Glomerular visceral epithelial cell (primary cell): ENCODE measurements around the gene CPT2.

Experiments used
- DNase-seq: peaks from one replicate; pipeline ENCODE4 v3.0.0-alpha.2; 2016; ENCODE audit errors: extremely low spot score

Gene CPT2

DNA sequence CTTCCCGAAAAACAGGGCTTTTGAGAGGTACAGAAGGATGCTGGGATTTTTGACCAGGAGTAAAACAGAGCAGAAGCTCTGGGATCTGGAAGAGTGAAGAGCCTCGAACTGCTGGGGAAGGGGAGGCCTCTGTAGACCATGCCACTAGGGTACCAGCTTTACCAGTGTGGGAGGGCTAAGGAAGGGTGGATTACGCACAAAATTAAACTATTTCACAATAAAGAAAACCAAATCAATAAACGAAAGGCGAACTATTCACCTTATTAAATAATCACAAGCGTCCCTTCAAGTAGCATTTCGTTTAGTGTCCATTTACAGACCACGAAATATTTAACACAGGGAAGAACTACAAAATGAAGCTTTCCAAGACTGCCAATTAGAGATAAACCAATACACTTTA, 23.1 kb downstream of the CPT2 start:
- no peak for DNase-seq

DNA sequence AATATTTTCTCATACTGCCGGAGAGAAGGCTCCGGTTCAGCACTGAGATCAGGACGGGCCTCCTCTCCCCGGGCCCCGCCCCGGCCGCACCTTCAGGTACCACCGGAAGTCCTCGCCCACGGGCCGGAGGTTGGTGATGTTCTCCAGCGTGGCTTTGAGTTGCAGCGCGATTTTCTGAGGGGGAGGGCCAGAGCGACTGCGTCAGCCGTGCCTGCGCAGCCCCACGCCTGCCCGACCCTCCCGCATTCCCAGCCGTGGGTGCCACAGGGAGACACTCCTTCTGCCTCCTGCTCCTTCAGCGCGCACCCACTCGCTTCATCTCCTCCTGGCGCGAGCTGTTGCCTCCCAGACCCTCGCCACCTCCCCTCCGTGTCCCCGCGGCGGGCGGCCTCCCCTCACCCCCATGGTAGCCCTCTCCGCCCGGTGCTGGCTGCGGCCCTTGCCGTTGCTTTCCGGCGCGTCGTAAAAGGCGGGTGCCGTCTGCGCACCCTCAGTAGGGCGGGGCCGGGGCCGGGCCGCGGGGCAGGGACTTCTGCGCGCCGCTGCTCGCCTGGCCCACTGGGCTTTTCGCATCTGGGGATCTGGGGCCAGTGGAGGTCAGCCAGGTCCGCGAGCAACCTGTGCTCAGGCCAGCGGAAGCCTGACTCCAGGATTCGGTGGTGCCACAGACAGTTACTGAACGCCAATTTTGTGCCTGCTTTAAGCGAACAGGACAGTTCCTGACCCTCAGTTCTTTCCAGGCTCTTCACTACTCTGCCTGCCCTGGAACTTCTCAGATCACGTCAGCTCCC, 23.7 kb downstream of the CPT2 start, which contains the start of gene CZIB:
Gene CZIB, minus strand, starts transcription at position 464 of the 791 bp plus-strand sequence. Its CDS starts 59 bp downstream, at position 405.
- DNase-seq = peak; percentile 92

DNA sequence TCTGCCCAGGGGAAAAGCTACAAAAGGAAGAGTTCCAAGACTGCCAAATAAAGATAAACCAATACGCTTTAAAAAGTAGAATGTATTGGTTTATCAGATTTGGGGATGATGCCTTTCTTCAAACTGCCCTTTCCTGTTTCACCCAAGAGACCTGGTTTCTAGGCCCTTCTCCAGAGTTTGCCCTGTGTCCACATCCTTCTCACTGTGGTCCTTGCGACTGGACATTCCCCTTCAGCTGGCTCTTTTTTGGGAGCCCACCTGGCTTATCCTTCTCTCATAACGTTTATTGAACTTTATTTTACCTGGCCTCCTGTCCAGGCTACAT, 24.3 kb downstream of the CPT2 start:
- DNase-seq = no peak

DNA sequence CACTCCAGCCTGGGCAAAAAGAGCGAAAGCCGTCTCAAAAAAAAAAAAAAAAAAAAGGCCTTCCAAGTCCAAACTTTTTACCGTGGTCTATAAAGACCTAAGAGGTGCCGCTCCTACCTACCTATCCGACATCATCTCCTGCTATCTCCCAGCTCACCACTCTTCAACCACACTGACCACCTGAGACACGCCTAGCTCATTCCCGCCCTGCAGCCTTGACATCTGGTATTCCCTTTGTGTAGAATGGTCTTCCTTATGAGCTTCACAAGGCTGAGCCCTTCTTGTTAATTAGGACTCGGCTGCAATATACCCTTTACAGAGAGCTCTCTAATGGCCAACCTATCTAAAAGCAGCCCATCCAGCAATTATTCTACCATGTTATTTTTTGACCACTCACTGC, 41.0 kb downstream of the CPT2 start:
- no peak for DNase-seq

DNA sequence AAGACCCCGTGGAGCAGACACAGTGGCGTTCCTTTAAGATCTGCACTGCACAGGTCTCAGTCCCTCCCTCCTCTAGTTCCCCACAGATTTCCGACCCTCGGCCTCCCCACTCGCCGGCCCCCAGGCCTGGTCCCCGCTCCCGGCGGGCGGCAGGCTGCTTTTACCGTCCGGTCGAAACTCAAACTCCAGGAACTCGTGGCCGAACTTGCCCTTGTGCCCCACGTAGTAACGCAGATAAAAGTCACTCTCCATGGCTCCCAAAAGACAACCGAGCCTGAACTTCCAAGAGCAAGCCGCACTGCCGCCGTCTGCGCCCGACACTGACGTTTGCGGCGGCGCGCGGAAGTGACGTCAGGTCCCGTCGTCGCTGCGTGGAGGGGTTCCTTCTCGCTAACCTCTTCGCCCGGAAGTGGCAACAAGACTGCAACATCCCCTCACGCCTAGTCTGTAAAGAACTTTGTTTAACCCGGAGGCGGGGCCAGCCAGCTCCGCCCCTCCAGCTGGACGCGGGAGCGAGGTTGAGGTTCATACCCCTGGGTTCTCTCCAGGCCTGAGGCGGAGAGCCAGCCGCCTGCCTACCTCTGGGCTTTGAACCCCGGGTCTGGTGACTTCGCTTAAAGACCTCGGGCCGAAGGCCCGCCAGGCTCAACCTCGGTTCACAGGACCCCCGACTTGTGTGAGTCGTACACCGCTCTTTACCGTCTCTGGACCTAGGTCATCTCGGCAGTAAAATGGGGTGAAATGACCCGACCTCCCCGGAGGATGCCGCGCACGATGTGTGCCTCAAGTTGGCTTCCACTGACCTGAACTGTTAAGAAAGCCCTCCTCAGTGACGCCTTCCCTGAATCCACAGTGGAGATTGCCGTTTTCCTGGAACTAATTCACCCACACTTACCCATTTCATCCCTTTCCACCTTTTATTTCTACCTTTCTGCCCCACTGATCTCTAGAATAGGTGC, 41.9 kb downstream of the CPT2 start, which contains the start of gene MAGOH:
Gene MAGOH, minus strand, starts transcription at position 322 of the 959 bp plus-strand sequence. Its CDS starts 70 bp downstream, at position 252.
- peak; percentile 95 for DNase-seq

DNA sequence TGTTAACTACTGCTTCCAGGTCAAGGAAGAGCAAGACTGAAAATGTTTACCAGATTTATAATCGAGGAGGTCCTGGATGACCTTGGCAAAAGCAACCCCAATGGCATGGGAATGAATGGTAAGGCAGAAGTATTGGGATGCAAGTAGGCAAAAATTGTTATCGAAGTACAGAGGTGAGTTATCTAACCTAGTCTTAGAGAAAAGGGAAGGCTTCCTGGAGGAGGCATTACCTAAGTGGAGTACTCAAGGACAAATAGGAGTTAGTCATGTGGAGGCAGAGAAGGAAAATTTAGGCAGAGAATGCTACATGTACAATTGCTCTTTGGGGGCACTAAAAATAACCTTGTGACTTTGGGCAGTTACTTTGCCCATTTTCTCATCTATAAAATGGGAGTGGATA, 45.2 kb downstream of the CPT2 start:
- DNase-seq = no peak

DNA sequence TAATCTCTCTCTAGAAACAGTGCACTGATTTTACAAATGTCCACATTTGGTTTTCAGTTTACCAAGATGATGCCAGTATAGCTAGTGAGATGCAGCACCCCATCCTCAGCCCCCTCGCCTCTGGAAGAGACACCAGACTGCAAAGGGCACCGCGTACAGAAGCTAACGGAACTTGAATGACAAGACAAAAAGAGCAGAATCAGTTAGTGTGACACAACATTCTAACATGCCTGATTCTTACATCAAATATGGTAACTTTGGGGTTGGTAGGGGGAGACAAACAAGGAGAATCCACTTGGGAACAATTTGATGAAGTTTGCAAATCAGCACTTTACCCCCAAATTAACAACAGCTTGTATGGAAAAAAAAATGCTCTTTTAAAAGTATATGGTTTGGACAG, 45.8 kb downstream of the CPT2 start:
- no peak for DNase-seq

DNA sequence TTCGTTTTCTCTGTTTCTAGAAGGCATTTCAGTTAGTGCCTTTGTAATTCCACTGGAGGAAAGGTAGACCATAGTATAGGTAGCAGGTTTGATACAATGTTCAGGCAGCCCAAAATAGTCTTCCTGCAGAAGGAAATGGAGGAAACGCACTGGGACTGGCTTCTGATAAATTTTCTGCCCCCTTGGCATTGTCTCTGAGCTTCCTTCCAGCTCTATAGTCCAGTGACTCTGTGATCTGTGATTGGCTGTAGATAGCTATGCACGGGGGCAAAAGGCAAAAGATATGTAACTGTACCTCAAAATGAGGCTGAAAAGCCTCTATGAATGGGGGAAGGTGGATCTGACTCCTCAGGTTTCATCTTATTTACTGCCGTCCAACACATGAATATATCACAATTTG, 47.5 kb downstream of the CPT2 start:
- DNase-seq = no peak

DNA sequence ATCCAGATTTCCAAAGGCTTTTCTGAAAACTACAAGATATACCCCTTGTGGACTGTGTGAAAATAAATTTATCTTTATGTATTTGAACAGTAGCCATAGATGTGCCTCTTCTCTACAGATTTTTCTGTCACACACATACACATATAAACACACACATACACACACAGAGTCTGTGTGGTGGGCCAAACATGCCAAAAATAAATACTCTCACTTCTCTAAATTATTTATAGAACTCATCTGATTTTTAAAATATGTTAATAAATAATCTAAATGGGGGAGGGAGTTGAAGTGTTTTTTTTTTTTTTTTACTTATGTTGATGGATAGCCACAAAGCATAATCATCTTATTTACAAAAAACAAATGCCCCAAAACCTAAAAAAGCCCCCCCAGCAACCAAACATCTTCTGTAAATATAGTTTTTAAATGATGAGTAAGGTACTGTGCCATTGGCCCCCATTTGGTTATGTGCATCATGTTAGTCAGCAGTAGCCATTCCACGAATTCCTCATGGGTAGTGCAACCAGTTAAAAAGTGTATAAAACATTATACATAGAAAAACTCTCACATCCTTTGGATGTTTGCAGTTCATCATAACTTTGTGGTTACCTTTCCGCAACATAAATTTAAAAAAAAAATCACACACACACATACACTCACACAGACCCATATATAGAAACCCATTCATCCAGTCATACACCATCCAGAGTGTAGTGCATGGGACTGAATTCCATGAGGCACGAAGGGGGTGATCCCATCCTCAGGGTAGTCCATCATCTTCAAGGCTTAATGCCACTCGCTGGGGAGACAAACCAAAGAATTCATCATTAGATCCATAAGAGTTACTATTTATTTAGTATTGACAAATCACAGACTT, 49.9 kb downstream of the CPT2 start:
- peak; percentile 77 for DNase-seq

DNA sequence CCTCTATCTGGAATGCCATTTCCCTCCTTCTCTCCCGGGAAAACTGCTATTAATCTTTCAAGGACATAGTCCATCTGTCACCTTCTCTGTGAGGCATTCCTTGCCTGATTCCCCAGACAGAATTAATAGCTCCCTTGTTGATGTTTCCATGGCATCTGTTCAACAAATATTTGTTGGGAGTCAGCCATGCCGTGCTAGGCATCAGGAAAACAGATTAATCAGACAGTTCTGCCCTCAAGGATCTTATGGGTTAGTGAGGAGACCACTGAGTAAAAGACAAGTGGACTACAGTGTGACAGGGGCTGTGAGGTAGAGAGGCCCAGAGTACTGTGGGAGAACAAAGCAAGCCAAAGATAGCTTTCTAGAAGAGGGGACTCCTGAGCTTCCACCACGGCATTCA, 53.1 kb downstream of the CPT2 start:
- no peak for DNase-seq

DNA sequence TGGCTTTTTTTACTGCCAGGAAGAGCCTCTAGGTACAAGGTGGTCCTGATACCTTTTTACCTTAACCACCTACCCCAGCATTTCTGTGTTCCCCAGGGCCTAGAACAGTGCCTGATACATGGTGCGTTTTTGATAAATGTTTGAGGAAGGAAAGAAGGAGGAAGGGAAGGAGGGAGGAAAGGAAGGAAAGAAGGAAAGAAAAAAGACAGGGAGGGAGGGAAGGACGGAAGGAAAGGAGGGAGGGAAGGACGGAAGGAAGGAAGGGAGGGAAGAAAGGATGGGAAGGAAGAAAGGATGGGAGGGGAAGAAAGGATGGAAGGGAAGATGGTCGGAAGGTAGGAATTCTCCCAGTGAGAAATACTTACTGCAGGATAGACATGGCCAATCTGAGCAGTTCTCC, 53.7 kb downstream of the CPT2 start:
- no peak for DNase-seq

DNA sequence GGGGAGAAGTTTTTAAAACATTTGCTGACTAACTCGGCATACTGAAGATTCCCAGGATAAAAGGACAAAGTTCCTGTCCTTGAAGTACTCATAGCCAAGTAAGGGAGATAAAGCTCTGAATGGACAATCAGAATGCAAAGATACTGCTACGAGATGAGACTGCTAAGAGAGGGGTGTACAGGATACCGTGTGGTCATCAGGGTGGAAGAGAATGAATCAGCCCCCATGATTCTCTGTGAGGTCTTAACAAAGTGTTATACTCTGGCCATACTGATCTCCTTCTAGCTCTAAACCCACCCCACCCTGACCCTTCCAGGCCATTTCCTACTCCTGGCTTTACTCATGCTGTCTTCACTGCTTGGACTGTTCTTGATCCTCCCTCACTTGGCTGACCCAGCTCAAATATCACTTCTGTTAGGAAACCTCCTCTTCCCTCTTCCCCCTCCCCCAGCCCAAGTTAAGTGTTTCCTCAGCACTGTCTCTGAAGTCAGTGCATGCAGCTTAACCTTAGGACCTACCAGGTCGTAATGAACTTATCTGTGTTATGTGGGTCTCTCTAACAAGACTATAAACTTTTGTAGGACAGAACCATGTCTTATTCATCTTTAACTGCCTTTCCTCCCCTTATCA, 57.5 kb downstream of the CPT2 start:
- DNase-seq = no peak

DNA sequence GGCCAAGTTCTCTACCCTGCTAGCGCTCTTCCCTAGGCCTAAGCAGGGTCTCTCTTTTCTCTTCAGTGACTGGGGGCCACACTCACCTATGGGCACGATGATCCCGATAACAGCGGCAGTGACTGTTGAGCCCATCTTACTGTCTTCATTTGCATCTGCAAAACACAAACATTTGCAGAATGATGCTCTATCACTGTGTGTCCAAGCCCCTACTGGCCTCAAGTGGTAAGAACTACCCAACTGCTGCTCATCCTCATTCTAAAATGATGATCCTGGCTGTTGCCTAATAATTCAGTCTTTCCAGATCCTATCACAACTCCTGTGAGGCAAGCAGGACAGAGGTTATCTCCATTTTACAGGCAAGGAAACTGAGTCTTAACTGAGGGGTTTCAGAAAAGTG, 58.4 kb downstream of the CPT2 start:
- no peak for DNase-seq

DNA sequence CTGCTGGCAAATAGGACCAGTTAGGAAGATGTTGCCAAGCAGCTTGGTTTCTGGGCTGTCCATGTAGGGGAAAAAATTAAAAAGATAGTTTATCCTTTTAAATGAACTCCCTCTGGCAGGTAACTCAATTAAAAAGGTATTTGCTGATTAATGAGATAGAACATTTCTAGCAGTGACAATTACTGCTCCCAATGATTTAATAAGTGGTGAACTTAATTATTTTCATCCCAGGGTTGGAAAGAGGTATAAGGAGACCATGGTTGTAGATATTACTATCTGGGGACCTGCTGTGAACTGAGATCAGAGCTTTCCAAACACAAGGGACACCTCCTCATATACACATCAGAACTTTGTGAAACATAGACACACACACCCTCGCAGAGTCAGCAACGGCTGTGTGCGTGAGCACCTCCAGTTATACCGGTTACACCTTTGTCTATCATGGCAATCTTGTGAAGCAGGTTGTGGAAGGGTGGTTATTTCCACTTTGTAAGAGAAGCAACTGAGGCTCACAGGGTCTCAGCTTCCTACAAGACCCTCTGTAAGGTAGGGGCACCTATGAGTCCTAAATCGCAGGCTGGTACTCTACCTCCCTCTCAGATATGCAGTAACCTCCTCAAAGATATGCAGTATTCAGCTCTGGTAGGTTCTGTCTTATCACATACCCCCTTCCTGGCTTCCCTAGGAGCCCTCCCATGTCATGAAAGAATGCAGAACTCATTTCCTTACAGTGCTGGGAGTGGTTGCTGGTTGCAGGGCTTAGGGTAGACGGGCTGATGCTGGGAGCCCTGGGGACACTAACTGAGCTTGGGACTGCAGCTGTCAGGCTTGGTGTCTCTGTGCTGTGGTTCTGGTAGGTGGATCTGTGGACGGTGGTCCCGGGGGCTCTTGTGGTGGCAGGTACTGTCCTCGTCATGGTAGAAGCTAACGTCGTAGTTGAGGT, 60.2 kb downstream of the CPT2 start:
- DNase-seq = no peak

DNA sequence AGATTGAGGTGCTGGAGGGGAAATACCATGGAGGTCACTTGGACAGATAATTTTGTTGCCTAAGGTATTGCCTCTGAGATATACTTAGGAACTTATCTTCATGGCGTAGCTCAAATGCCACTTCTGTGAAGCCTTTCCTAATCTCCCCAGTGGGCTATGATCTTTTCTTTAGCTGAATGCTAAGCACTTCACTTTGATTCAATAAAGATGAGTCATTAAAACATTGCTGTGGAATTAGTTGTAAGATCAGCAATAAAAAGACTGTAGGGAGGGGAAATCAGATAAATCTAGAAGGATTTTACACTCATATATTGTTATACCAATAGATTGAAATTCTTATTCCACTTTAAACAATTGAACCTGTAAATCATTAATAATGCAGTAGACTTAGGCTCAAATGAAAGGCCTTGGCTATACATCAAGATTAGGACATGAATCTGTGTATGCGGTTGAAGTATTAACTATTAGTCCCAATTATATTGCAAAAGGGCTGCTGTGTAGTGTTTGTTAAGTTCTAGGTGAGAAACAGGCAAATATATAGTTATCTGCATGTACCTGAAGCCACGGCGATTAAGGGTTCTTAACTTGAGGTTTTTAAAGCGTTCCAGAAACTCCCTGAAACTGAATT, 60.9 kb downstream of the CPT2 start:
- no peak for DNase-seq

DNA sequence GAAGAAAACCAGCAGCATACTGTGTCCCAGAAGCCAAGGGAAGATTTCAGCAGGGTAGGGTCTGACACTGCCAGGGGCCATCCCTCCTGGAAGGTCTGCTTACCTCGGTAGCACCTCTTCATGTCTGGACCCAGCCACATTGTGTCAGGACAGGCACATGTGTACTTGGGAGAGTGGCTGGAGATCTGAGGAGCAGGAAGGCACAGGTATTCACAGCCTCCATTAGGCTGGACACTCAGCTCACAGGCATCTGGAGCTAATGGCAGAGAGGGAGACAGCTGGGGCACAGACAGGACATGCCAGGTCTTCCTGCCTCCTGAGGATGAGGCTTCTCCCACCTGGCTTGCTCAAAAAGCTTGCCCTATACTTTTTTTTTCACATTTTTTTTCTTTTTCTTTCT, 61.6 kb downstream of the CPT2 start:
- no peak for DNase-seq

DNA sequence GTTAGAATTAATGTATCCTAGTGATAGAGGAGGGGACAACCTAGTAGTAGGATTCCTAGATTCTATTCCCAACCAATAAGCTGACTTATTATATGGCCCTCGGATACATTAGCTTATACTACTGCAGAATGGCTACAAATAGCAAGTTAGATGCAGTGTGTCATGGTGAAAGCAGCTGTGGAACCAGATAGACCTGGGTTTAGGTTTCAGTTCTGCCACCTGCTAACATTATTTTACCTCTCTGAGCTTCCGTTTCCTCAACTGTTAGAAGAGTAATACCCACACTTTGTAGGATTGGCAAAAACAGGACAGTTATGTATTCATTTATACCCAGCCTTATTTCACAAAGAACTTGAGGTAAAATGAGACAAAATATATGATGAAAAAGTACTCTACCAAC, 63.3 kb downstream of the CPT2 start:
- DNase-seq = no peak

DNA sequence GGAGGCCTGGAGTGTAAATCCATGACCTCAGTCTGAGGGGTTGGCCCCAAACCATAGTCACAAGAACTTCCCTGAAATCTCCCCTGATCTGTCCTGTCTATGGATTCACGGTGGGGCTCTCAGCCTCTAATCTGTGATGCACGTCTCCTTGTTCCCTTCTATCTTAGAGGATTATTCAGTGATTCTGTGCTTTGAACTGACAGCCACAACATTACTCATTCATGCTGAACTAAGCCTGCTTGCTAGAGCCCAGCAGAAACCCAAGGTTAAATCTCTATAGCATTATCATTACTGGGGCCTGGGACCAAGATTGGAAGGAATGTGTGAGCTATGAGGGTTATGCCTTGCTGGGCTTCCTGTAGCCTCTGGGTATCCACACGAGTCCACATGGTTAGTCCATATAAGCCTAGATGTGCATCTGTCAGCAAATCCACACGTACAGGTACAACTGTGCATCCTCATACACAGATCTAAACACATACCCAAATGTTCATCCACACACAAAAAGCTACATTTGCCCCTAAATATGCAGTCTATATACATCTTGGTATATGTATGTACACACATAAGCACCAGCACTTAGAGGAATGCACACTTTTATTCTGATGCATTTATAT, 64.1 kb downstream of the CPT2 start:
- DNase-seq = no peak

DNA sequence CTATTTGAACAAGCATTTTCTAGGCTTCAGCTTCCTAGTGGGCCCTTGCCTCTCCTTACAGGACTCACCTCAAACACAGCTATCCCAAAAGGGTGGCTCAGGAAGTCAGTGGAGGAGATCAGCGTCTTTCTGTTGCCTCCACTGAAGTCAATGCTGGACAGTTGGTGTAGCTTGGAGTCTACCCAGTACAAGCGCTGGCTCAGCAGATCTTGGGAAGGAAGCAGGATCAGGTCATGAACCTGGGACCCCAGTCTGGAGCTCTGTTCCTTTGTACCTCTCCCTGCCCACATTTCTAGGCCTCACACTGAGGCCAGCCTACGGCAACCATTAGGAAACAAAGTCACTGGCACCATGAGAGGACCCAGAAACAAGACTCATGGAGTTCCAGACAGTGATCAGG, 65.4 kb downstream of the CPT2 start:
- DNase-seq = no peak
